KG1 (cell line): Measurements from ENCODE around the gene STIP1.

Experiments used
- DNase-seq: peaks from one replicate; lab custom pipeline; 2025; lab: John Stamatoyannopoulos, UW

STIP1 gene

GRCh38 chr11:64198511-64198910, 12.5 kb downstream of the STIP1 start:
- no peak for DNase-seq

- no peak for DNase-seq
These were observed 15.6 kb downstream of the STIP1 start for GRCh38 chr11:64201543-64201942.

- no peak for DNase-seq
These were observed 17.0 kb downstream of the STIP1 start for GRCh38 chr11:64202992-64203391.

GRCh38 chr11:64203421-64204079, 17.6 kb downstream of the STIP1 start:
- DNase-seq: no peak

GRCh38 chr11:64204080-64204440, 18.1 kb downstream of the STIP1 start:
- no peak for DNase-seq

- DNase-seq: peak; percentile 97
These were observed 18.6 kb downstream of the STIP1 start for GRCh38 chr11:64204464-64204989.

GRCh38 chr11:64206457-64207255, 20.7 kb downstream of the STIP1 start, which contains the start of gene FERMT3:
FERMT3 (plus strand) TSS chr11:64206721; CDS start chr11:64207365, 644 bp downstream.
- DNase-seq: peak; percentile 92

GRCh38 chr11:64207256-64208085, 21.5 kb downstream of the STIP1 start:
- DNase-seq: peak; percentile 94

GRCh38 chr11:64208086-64208795, 22.3 kb downstream of the STIP1 start:
- DNase-seq: no peak

- DNase-seq: no peak
These were observed 23.0 kb downstream of the STIP1 start for GRCh38 chr11:64208796-64209562.

- no peak for DNase-seq
These were observed 23.5 kb downstream of the STIP1 start for GRCh38 chr11:64209563-64209843.

GRCh38 chr11:64210301-64211020, 24.5 kb downstream of the STIP1 start:
- no peak for DNase-seq

GRCh38 chr11:64211181-64211872, 25.4 kb downstream of the STIP1 start:
- DNase-seq: no peak

- DNase-seq: no peak
These were observed 30.9 kb downstream of the STIP1 start for GRCh38 chr11:64216879-64217278.

GRCh38 chr11:64218628-64219353, 32.8 kb downstream of the STIP1 start:
- DNase-seq: no peak

- no peak for DNase-seq
These were observed 33.3 kb downstream of the STIP1 start for GRCh38 chr11:64219354-64219684.

GRCh38 chr11:64219755-64220154, 33.8 kb downstream of the STIP1 start:
- no peak for DNase-seq

GRCh38 chr11:64220271-64220670, 34.3 kb downstream of the STIP1 start:
- no peak for DNase-seq

- no peak for DNase-seq
These were observed 34.8 kb downstream of the STIP1 start for GRCh38 chr11:64220798-64221197.
